ENCODE measurements around the gene RRP7A.

- peak; percentile 78 for TF ChIP-seq CTCF (IDR thresholded peaks at IDR 0.05; ENCODE audit: low read length)
- TF ChIP-seq EZH2 (IDR thresholded peaks at IDR 0.05; ENCODE audit: borderline replicate concordance, low read length): no peak
These were observed 41.2 kb upstream of the RRP7A start for GRCh38 chr22:42560781-42561180.

Data from OCI-LY1 (cell line).